ENCODE data around the gene XG. TPM values are rescaled to one million over a fixed set of nuclear protein-coding genes. Genes with fewer than 3 reads are reported as not detected.

Gene XG
- total RNA-seq, 4 donors from 2014 or later = 7.8 to 22.7 (median 14.2) TPM

DNA sequence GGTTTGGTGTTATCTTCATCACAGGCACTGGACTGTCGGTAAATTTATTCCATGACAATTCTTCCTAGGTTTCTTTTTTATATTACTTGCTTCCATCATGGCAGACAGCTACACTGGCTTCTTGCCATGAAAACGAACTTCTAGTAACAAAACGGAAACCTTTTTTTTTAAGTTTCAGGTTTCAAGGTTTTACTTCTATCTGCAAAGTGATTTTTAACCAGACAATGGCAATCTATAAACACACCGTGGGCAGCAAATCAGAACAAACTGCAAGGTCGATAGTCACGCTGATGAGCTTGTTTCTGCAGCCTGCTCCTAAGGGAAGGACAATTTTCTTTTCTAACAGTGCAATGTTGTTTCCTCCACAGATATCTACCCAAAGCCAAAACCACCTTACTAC lies 29.9 kb downstream of the XG start:
- TF ChIP-seq, protein P1, sequence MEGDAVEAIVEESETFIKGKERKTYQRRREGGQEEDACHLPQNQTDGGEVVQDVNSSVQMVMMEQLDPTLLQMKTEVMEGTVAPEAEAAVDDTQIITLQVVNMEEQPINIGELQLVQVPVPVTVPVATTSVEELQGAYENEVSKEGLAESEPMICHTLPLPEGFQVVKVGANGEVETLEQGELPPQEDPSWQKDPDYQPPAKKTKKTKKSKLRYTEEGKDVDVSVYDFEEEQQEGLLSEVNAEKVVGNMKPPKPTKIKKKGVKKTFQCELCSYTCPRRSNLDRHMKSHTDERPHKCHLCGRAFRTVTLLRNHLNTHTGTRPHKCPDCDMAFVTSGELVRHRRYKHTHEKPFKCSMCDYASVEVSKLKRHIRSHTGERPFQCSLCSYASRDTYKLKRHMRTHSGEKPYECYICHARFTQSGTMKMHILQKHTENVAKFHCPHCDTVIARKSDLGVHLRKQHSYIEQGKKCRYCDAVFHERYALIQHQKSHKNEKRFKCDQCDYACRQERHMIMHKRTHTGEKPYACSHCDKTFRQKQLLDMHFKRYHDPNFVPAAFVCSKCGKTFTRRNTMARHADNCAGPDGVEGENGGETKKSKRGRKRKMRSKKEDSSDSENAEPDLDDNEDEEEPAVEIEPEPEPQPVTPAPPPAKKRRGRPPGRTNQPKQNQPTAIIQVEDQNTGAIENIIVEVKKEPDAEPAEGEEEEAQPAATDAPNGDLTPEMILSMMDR (IDR thresholded peaks at IDR 0.05; ENCODE audit: low read depth) = no peak

DNA sequence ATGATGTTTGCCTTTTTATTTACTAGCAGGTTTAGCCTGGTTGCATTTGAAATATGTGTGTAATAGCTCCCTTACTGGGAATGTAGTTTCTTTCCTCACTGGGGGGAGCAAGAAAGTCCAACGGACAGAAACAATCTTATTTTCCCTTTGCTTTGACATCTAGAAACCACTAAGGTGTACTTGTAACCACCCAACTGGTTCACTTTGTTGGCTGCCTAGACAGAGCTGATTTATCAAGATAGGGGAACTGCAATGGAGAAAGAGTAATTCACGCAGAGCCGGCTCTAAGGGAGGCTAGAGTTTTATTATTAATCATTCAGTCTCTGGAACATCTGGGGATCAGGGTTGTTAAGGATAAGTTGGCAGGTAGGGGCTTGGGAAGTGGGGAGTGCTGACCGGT lies 30.3 kb downstream of the XG start:
- TF ChIP-seq, protein P1 (IDR thresholded peaks at IDR 0.05; ENCODE audit: low read depth) = no peak

DNA sequence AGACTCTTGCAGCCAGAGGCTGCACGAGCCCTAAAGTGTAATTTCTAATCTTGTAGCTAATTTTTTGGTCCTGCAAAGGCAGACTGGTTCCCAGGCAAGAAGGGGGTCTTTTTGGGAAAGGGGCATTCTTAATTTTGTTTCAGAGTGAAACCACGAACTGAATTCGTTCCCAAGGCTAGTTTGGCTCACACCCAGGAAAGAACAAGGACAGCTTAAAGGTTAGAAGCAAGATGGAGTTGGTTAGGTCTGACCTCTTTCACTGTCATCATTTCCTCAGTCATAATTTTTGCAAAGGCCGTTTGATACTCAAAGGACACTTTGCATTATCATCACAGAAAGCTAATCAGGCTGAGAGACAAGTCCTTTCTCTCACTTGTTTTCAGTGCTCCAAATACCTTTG lies 30.9 kb downstream of the XG start:
- TF ChIP-seq, protein P1 (IDR thresholded peaks at IDR 0.05; ENCODE audit: low read depth) = no peak

DNA sequence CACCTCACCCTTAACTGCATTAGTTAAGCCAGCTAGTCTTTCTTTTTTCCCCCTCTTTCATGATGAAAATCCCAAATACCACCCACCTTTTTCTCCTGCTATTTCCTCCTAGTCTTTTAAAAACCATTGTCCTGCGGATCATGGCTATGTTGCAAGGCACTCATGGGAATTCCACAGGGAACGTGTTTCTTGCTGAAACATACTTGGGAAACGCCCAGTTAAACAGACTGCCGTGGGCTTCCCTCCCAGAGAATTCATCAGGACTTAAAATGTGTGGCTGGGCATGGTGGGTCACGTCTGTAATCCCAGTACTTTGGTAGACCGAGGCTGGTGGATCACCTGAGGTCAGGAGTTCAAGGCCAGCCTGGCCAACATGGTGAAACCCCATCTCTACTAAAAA lies 32.2 kb downstream of the XG start:
- TF ChIP-seq, protein P1 (IDR thresholded peaks at IDR 0.05; ENCODE audit: low read depth) = no peak

DNA sequence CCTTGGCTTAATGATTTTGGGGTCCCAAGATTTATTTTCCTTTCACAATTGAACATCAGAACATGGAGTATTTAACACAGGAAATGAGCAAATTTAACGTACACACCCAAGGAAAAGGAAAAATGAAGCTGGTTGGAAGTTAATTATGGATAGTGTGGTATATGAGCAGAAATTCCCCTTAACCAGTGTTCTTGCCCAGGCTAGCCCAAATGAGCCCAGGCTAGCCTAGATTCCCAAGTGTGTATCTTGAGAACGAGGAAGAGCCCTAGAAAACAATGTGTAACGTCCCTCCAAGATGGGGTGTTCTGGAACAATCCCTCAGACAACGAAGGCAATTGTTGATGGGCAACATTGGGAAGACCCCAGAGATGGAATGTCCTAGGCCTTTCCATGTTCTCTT lies 33.7 kb downstream of the XG start:
- TF ChIP-seq, protein P1 (IDR thresholded peaks at IDR 0.05; ENCODE audit: low read depth) = no peak

DNA sequence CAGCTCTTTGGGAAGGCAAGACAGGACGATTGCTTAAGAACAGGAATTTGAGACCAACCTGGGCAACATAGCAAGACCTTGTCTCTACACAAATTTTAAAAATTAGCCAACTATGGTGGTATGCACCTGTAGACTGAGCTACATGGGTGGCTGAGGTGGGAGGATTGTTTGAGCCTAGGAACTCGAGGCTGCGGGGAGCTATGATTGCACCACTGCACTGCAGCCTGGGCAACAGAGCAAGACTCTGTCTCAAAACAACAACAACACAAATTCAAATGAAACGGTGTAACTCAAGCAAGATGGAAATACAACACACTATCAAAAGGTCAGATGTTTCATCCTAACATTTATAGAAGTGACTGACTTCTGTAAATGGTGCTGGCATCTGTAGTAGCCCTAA lies 37.1 kb downstream of the XG start:
- TF ChIP-seq, protein P1 (IDR thresholded peaks at IDR 0.05; ENCODE audit: low read depth) = no peak

DNA sequence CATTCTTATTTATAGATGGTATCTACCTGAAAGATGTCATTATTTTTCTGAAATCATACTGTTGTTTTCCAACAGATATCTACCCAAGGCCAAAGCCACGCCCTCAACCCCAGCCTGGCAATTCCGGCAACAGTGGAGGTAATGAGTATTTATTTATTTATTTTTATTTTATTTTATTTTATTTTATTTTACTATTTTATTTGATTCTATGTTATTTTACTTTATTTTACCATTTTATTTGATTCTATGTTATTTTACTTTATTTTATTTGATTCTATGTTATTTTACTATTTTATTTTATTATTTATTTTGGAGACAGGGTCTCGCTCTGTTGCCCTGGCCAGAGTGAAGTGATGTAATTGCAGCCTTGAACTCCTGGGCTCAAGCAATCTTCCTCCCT lies 37.7 kb downstream of the XG start:
- TF ChIP-seq, protein P1 (IDR thresholded peaks at IDR 0.05; ENCODE audit: low read depth) = no peak
